SU-DHL-6 (cell line): ENCODE results near the gene MT1A.

Experiments used
- H2AFZ ChIP-seq: fragments of 200-600 bp; sonication (generic); 2 replicates; pipeline ENCODE4 v1.6.1; 2014; ENCODE audit warnings: low read depth, mild to moderate bottlenecking, moderate library complexity, mixed read lengths, antibody characterized with exemption, low read length; ENCODE audit not compliant: severe bottlenecking
- H3F3A ChIP-seq: fragments of 200-600 bp; shearing (Covaris generic); 2 replicates; pipeline ENCODE4 v1.6.0; 2016; ENCODE audit warnings: antibody characterized with exemption, mild to moderate bottlenecking; ENCODE audit not compliant: insufficient read depth
- H3K27ac ChIP-seq: fragments of 200-600 bp; sonication (generic); 2 replicates; pipeline ENCODE4 v1.5.1; 2016; ENCODE audit warnings: low read depth, mild to moderate bottlenecking, low read length, moderate library complexity, mixed read lengths
- H3K27me3 ChIP-seq: fragments of 200-600 bp; sonication (generic), shearing (Covaris generic); 2 replicates; pipeline ENCODE4 v1.6.0; 2014; ENCODE audit warnings: mild to moderate bottlenecking, low read length
- H3K36me3 ChIP-seq: fragments of 200-600 bp; sonication (generic); 2 replicates; pipeline ENCODE4 v1.6.1; 2014; ENCODE audit warnings: mild to moderate bottlenecking, low read length, mixed read lengths
- H3K4me2 ChIP-seq: fragments of 300-600, 200-600 bp; shearing (Covaris generic), sonication (generic); 2 replicates; pipeline ENCODE4 v1.6.0; 2014; ENCODE audit warnings: low read length, low read depth, mild to moderate bottlenecking; ENCODE audit not compliant: poor library complexity, severe bottlenecking
- H3K4me3 ChIP-seq: fragments of 200-600 bp; sonication (generic); 2 replicates; pipeline ENCODE4 v1.5.1; 2014; ENCODE audit warnings: antibody characterized with exemption, low read length, mild to moderate bottlenecking, mixed read lengths; ENCODE audit not compliant: insufficient read depth, poor library complexity, severe bottlenecking
- H3K79me2 ChIP-seq: fragments of 200-600 bp; sonication (generic); 2 replicates; pipeline ENCODE4 v1.6.1; 2014; ENCODE audit warnings: mild to moderate bottlenecking, low read length, moderate library complexity; ENCODE audit not compliant: insufficient read depth
- H3K9ac ChIP-seq: fragments of 200-600 bp; sonication (generic); 2 replicates; pipeline ENCODE4 v1.7.0; 2014; ENCODE audit warnings: mild to moderate bottlenecking, low read length
- H3K9me2 ChIP-seq: fragments of 200-600 bp; sonication (generic); replicated peaks from 2 replicates; pipeline ENCODE4 v1.6.1; 2014; ENCODE audit warnings: low read length; ENCODE audit not compliant: insufficient read depth
- H3K9me3 ChIP-seq: fragments of 200-600 bp; sonication (generic); 2 replicates; pipeline ENCODE4 v1.6.1; 2014; ENCODE audit warnings: low read length, mixed read lengths; ENCODE audit not compliant: insufficient read depth
- H4K20me1 ChIP-seq: fragments of 200-600 bp; sonication (generic); 2 replicates; pipeline ENCODE4 v1.6.1; 2014; ENCODE audit warnings: low read depth, mild to moderate bottlenecking, antibody characterized with exemption, low read length, moderate library complexity, mixed read lengths
- CTCF ChIP-seq: fragments of 200-600 bp; sonication (generic); IDR thresholded peaks from one replicate; pipeline ENCODE4 v1.5.1; 2017; ENCODE audit warnings: antibody characterized with exemption, mild to moderate bottlenecking, low read length, moderate library complexity; ENCODE audit not compliant: insufficient read depth, poor library complexity, severe bottlenecking
- EZH2phosphoT487 ChIP-seq: fragments of 200-600 bp; sonication (generic), shearing (Covaris generic); conservative IDR thresholded peaks from 2 replicates; pipeline ENCODE4 v1.6.1; 2018; ENCODE audit warnings: mild to moderate bottlenecking, antibody characterized with exemption, low read length, moderate library complexity, mixed read lengths

MT1A gene

GRCh38 chr16:56647641-56648431 is 9.4 kb downstream of the MT1A start:
- H3K9me2 ChIP-seq, result no peaks in the 10 kb centered on the region
- H3K27ac ChIP-seq, result no peak overlapping the region
- H3K9me3 ChIP-seq, result no peaks in the 10 kb centered on the region
- H3K36me3 ChIP-seq, result no peaks in the 10 kb centered on the region
- no peaks in the 10 kb centered on the region for H3F3A ChIP-seq
- no peak overlapping the region for H3K4me2 ChIP-seq
- H3K79me2 ChIP-seq, result no peaks in the 10 kb centered on the region
- TF ChIP-seq EZH2phosphoT487, result no peak
- TF ChIP-seq CTCF, result no peak
- no peak overlapping the region for H3K4me3 ChIP-seq
- no peak overlapping the region for H3K9ac ChIP-seq
- H3K27me3 ChIP-seq, result no peaks in the 10 kb centered on the region
- no peaks in the 10 kb centered on the region for H4K20me1 ChIP-seq
- H2AFZ ChIP-seq, result no peak overlapping the region

DNA sequence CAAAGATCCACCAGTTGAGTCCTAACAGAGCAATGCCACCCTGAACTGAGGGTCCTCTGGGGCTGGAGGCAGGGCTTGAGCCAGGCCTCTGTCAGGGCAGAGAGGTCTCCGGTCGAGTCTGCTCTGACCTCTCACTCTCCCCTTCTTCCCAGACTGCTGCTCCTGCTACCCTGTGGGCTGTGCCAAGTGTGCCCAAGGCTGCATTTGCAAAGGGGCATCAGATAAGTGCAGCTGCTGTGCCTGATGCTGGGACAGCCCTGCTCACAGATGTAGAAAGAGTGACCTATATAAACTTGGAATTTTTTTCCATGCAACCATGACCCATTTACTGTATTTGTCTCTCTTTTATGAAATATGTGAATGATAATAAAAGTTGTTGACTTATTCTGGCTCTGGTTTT is 10.8 kb downstream of the MT1A start:
- no peak overlapping the region for H3K27ac ChIP-seq
- no peak overlapping the region for H3K9ac ChIP-seq
- no peaks in the 10 kb centered on the region for H3K9me3 ChIP-seq
- no peak overlapping the region for H2AFZ ChIP-seq
- H4K20me1 ChIP-seq, result no peaks in the 10 kb centered on the region
- H3K9me2 ChIP-seq, result no peaks in the 10 kb centered on the region
- H3K4me3 ChIP-seq, result no peak overlapping the region
- TF ChIP-seq EZH2phosphoT487 (no peak), CTCF (no peak)
- no peaks in the 10 kb centered on the region for H3K27me3 ChIP-seq
- H3F3A ChIP-seq, result no peaks in the 10 kb centered on the region
- H3K79me2 ChIP-seq, result no peaks in the 10 kb centered on the region
- no peak overlapping the region for H3K4me2 ChIP-seq
- no peaks in the 10 kb centered on the region for H3K36me3 ChIP-seq

DNA sequence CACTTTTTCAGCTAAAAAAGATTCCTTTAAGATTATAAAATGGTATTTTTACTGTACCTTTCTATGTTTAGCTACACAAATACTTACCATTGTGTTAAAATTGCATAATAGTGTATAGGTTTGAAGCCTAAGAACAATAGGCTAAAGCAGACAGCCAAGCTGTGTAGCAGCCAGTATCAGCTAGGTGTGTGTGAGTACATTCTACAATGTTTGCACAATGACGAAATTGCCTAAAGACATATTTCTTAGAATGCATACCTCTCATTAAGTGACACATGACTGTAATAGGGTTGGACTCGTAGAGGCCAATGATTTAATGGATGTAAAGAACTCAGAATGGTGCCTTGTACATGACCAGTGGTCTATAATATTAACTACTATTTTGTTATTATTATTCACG is 11.4 kb downstream of the MT1A start:
- H3K4me2 ChIP-seq, result no peak overlapping the region
- H2AFZ ChIP-seq, result no peak overlapping the region
- no peak for TF ChIP-seq CTCF
- TF ChIP-seq EZH2phosphoT487, result no peak
- H4K20me1 ChIP-seq, result no peaks in the 10 kb centered on the region
- H3K27me3 ChIP-seq, result no peaks in the 10 kb centered on the region
- H3K36me3 ChIP-seq, result no peaks in the 10 kb centered on the region
- no peaks in the 10 kb centered on the region for H3K9me3 ChIP-seq
- H3F3A ChIP-seq, result no peaks in the 10 kb centered on the region
- H3K27ac ChIP-seq, result no peak overlapping the region
- H3K4me3 ChIP-seq, result no peak overlapping the region
- no peaks in the 10 kb centered on the region for H3K9me2 ChIP-seq
- no peaks in the 10 kb centered on the region for H3K79me2 ChIP-seq
- no peak overlapping the region for H3K9ac ChIP-seq
